Effector memory CD4-positive, alpha-beta T cell (primary cell): Measurements from ENCODE around the gene DDX3X.

ENCODE experiments used
- DNase-seq, 3 donors: peaks; one replicate each; pipeline ENCODE4 v3.0.0-alpha.2; 2020
- H3K27ac ChIP-seq: 2 replicates; pipeline ENCODE4 v1.7.0; 2013; ENCODE audit warnings: mild to moderate bottlenecking, low read length, moderate library complexity; ENCODE audit not compliant: insufficient read depth, poor library complexity, severe bottlenecking
- H3K27me3 ChIP-seq: replicated peaks from 2 replicates; pipeline ENCODE4 v1.7.0; 2013; ENCODE audit warnings: mild to moderate bottlenecking, low read length; ENCODE audit not compliant: insufficient read depth, control insufficient read depth, poor library complexity, severe bottlenecking
- H3K36me3 ChIP-seq: 2 replicates; pipeline ENCODE4 v1.7.0; 2013; ENCODE audit warnings: mild to moderate bottlenecking, low read length, moderate library complexity; ENCODE audit not compliant: control insufficient read depth, insufficient read depth
- H3K4me1 ChIP-seq: 2 replicates; pipeline ENCODE4 v1.7.0; 2013; ENCODE audit warnings: low read length, mild to moderate bottlenecking; ENCODE audit not compliant: control insufficient read depth, insufficient read depth, poor library complexity, severe bottlenecking
- H3K4me3 ChIP-seq: 2 replicates; pipeline ENCODE4 v1.7.0; 2013; ENCODE audit warnings: low read length, low read depth, mild to moderate bottlenecking; ENCODE audit not compliant: insufficient read depth, poor library complexity, severe bottlenecking
- H3K9me3 ChIP-seq: 2 replicates; pipeline ENCODE4 v1.7.0; 2013; ENCODE audit warnings: mild to moderate bottlenecking, low read length, moderate library complexity; ENCODE audit not compliant: control insufficient read depth

DDX3X gene

DNA sequence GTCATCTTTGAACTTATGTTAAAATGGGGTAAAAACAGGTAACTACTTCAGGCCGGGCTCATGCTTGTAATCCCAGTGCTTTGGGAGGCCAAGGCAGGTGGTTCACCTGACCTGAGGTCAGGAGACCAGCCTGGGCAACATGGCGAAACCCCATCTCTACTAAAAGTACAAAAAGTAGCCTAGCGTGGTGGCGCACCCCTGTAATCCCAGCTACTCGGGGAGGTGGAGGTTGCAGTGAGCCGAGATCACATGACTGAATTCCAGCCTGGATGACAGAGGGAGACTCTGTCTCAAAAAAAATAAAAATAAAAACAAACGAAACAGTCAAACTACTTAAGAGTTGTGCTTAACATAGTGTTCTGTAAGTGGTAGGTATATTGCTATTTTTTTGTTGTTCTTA, 2.5 kb downstream of the DDX3X start:
- no peaks in the 10 kb centered on the region for H3K9me3 ChIP-seq
- DNase-seq: no peak
- H3K36me3 ChIP-seq: peaks cover 22% of the 10 kb centered on the region
- peaks cover 17% of the 10 kb centered on the region for H3K4me1 ChIP-seq
- H3K27me3 ChIP-seq: no peaks in the 10 kb centered on the region
- peak overlapping the region; percentile 99 for H3K27ac ChIP-seq
- peak overlapping the region; percentile 99 for H3K4me3 ChIP-seq

DNA sequence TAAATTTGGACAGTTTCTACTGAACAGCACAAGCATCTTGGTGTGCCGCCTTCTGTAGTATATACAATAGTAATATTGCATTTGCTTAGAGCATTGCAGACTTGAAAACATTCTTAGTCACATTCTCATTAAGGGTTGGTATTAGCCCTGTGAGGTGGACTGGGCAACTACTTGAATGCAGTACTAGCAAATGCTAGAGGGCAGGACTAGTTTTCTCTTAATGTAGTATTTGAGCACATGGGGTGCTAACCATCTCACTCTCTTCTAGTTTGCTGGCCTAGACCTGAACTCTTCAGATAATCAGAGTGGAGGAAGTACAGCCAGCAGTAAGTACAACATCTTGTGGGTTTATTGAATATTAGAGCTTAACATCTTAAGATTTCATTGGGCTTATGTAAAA, 3.2 kb downstream of the DDX3X start:
- no peaks in the 10 kb centered on the region for H3K9me3 ChIP-seq
- H3K4me3 ChIP-seq: peak overlapping the region; percentile 99
- H3K27me3 ChIP-seq: no peaks in the 10 kb centered on the region
- peak overlapping the region; percentile 34 for H3K27ac ChIP-seq
- DNase-seq: no peak
- peaks cover 17% of the 10 kb centered on the region for H3K4me1 ChIP-seq
- peaks cover 29% of the 10 kb centered on the region for H3K36me3 ChIP-seq

DNA sequence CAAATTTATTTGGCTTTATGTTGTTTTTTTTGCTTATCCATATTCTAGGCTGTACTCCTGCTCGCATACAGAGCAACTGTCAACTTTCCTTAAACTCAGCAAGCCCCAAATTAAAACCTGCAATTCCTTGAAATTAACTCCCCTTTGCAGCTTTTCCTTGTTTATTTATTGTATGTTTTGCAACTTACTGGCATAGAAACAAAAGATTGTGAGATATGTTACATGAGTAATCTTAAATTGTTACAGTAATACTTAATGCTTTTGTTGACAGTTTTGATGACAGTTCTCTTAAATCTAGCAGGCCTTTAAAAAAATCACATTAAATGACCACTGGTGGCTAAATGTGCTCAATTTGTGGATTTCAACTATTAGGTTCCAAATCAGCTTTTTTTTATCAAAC, 4.5 kb downstream of the DDX3X start:
- Histone ChIP-seq H3K9me3 (no peaks in the 10 kb centered on the region), H3K36me3 (peaks cover 42% of the 10 kb centered on the region), H3K4me1 (peaks cover 17% of the 10 kb centered on the region), H3K4me3 (peak overlapping the region; percentile 99), H3K27ac (peak overlapping the region; percentile 46), H3K27me3 (no peaks in the 10 kb centered on the region)
- no peak for DNase-seq

DNA sequence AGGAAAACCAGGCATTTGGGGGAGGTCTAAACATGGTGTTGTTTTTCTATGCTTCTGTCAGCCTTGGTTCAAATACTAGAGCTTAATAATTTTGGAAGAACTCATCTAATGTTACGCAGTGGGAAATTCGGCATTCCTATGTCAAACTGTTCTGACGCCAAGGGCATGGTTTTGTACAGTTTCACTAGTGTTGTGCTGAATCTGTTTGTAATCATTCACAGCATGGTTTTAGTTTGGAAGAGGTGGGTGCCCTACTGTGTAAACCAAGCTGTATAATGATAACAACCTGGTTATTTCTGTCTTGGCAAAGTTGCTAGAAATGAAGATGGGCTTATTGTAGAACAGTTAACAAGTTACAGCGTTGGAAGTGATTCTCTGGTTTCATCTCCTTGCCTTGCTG, 5.2 kb downstream of the DDX3X start:
- peak overlapping the region; percentile 5 for H3K4me3 ChIP-seq
- peaks cover 17% of the 10 kb centered on the region for H3K4me1 ChIP-seq
- H3K36me3 ChIP-seq: peaks cover 47% of the 10 kb centered on the region
- no peak overlapping the region for H3K27ac ChIP-seq
- DNase-seq: no peak
- H3K9me3 ChIP-seq: no peaks in the 10 kb centered on the region
- no peaks in the 10 kb centered on the region for H3K27me3 ChIP-seq

DNA sequence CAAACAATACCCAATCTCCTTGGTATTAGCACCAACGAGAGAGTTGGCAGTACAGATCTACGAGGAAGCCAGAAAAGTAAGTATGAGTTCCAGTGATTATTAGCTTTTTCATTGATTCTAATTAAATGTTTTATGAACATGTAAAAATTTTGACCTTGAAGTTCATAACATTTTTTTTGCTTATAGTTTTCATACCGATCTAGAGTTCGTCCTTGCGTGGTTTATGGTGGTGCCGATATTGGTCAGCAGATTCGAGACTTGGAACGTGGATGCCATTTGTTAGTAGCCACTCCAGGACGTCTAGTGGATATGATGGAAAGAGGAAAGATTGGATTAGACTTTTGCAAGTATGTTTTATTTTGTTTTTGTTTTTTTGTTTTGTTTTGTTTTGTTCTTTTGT, 10.1 kb downstream of the DDX3X start:
- Histone ChIP-seq H3K4me3 (no peak overlapping the region), H3K36me3 (peaks cover 81% of the 10 kb centered on the region), H3K27me3 (no peaks in the 10 kb centered on the region), H3K9me3 (no peaks in the 10 kb centered on the region), H3K4me1 (peaks cover 3% of the 10 kb centered on the region), H3K27ac (no peak overlapping the region)
- DNase-seq: no peak

DNA sequence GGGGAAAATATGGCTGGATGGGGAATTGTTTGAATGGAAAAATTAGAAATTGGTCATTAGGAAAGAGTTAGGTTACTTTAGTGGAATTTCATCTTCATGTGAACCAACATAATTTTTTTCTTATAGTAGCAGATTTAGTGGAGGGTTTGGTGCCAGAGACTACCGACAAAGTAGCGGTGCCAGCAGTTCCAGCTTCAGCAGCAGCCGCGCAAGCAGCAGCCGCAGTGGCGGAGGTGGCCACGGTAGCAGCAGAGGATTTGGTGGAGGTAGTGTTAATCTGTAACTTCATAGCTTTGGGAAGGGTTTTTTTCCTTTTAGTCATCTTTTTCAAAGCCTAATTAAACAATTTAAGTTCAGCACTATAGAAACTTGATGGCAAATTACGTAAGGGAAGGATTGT, 13.2 kb downstream of the DDX3X start:
- no peaks in the 10 kb centered on the region for H3K9me3 ChIP-seq
- no peak overlapping the region for H3K4me3 ChIP-seq
- no peaks in the 10 kb centered on the region for H3K27me3 ChIP-seq
- H3K27ac ChIP-seq: no peak overlapping the region
- no peak for DNase-seq
- peaks cover 65% of the 10 kb centered on the region for H3K36me3 ChIP-seq
- H3K4me1 ChIP-seq: peaks cover 4% of the 10 kb centered on the region

DNA sequence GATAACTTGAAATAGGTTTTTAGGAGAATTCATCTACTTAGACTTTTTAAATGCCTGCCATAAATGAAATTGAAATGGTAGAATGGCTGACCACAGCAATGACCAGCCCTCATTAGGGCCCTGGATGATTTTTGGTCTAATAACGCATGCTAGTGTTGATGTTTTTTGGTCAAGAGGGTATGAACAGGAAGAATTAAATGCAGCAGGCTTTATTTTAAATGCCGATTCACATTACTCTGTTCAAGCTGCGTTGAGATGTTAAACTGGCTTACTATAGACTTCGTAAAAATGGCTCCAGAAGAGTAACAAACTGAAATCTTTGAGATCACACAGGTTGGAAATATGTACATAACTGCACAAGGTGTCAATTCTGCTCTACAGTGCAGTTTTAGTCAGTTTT, 14.6 kb downstream of the DDX3X start:
- Histone ChIP-seq H3K27ac (no peak overlapping the region), H3K4me1 (peaks cover 8% of the 10 kb centered on the region), H3K27me3 (no peaks in the 10 kb centered on the region), H3K36me3 (peaks cover 51% of the 10 kb centered on the region), H3K4me3 (no peak overlapping the region), H3K9me3 (no peaks in the 10 kb centered on the region)
- no peak for DNase-seq

DNA sequence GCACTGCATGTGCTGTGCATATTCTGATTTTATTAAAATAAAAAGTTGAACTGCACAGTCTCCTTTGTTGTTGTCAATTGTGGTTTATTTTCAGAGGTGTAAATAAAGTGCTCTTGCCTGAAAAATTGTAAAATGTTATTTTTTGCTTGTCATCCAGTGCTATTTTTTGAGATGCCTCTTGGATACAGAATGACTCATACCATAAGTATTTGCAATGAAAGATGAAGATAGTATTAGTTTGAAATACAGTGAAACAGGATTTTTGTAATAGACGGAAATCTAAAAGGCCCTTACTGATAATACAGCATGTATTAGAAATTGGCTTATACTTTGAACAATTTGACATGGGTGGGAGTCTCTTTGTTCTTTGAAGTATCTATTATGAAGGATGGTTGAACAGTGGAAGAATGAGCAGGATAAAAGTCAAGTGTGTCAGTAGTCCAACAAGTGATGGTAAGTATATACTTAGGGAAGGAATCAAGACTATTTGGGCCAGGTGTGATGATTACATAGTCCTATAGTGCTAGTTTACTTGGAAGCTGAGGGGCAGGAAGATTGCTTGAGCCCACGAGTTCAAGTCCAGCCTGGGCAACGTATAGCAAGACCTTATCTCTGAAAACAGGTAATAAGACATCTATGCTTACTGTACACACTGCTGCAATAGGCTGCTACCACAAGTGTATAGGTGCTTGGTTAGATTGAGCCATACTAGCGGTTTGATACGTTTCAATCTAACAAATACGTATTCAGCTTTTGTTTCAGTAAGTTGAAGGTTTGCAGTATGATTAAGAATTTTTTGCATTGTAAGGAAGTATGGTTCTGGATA, 16.4 kb downstream of the DDX3X start:
- no peaks in the 10 kb centered on the region for H3K27me3 ChIP-seq
- H3K27ac ChIP-seq: no peak overlapping the region
- no peaks in the 10 kb centered on the region for H3K9me3 ChIP-seq
- DNase-seq: no peak
- peaks cover 8% of the 10 kb centered on the region for H3K4me1 ChIP-seq
- H3K36me3 ChIP-seq: peaks cover 33% of the 10 kb centered on the region
- H3K4me3 ChIP-seq: no peak overlapping the region

DNA sequence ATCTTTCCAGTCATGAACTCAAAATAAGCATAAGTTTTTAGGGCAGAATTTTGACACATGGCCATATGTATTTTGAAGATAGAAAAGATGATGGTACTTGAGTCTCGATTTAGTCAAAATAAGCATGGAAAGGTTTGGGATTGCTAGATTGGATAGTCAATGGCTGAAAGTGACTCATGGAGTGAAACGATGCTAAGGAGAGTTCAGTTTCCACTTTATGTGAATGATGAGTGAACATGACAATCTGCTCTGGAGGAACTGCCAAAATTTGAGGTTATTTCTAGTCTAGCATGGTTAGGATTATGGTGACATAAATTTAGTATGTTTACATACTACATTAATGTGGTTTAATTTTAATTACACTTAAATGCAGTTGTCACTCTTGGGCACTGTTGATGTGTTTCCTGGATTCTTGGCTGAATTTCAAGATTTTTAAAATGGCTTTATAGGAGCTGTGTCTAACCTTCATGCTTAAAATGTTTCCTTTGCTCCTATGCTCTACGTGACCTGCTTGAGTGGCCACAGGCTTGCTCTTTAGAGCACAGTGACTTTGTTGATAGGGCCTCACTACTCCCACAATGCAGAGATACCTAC, 17.1 kb downstream of the DDX3X start:
- peaks cover 8% of the 10 kb centered on the region for H3K4me1 ChIP-seq
- no peak overlapping the region for H3K4me3 ChIP-seq
- H3K9me3 ChIP-seq: no peaks in the 10 kb centered on the region
- no peaks in the 10 kb centered on the region for H3K27me3 ChIP-seq
- no peak overlapping the region for H3K27ac ChIP-seq
- no peak for DNase-seq
- peaks cover 26% of the 10 kb centered on the region for H3K36me3 ChIP-seq

DNA sequence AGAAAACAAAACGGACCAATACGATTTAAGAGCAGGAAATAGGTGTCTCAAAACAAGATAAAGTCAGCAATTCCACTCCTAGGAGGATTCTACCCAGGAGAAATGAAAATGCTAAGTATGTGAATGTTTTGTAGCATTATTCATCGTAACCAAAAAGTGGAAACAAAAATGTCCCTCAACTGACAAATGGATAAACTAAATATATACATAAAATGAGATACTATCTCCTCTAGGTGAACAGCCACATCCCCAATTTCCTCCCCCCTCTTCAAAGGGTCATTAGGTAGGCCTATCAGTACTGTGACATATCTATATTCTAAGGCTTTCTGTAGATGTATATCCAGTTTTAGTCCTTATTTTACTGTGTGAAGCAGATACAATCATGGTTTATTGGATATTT, 18.0 kb downstream of the DDX3X start:
- Histone ChIP-seq H3K9me3 (no peaks in the 10 kb centered on the region), H3K27ac (no peak overlapping the region), H3K27me3 (no peaks in the 10 kb centered on the region), H3K36me3 (peaks cover 18% of the 10 kb centered on the region), H3K4me3 (no peak overlapping the region), H3K4me1 (peaks cover 8% of the 10 kb centered on the region)
- no peak for DNase-seq
